Stomach smooth muscle (tissue), 2 donors: ENCODE results near the gene RSU1.

ENCODE experiments used
- H3K27ac ChIP-seq: one replicate; pipeline ENCODE4 v1.7.0; 2013; ENCODE audit warnings: mild to moderate bottlenecking, low read length, inconsistent platforms
- H3K27me3 ChIP-seq, 2 donors: one replicate each; pipeline ENCODE4 v1.7.0; 2013; ENCODE audit warnings: low read length in 2 of 2; ENCODE audit not compliant: insufficient read depth in 2 of 2, control insufficient read depth in 1 of 2
- H3K36me3 ChIP-seq, 2 donors: one replicate each; pipeline ENCODE4 v1.7.0; 2013; ENCODE audit warnings: low read length in 2 of 2; ENCODE audit not compliant: control insufficient read depth in 2 of 2, insufficient read depth in 2 of 2
- H3K4me1 ChIP-seq: one replicate; pipeline ENCODE4 v1.7.0; 2013; ENCODE audit warnings: low read length; ENCODE audit not compliant: control insufficient read depth, insufficient read depth
- H3K4me3 ChIP-seq, 2 donors: one replicate each; pipeline ENCODE4 v1.7.0; 2013; ENCODE audit warnings: low read length in 2 of 2
- H3K9ac ChIP-seq, 2 donors: one replicate each; pipeline ENCODE4 v1.7.0; 2013; ENCODE audit warnings: low read length in 2 of 2, mild to moderate bottlenecking in 1 of 2
- H3K9me3 ChIP-seq, 2 donors: one replicate each; pipeline ENCODE4 v1.7.0; 2013; ENCODE audit warnings: low read length in 2 of 2; ENCODE audit not compliant: control insufficient read depth in 2 of 2
- donor health status: healthy.
- donor health status: Pancreatic carcinoma.

The RSU1 gene

GRCh38 chr10:16679511-16679910 lies 137.7 kb downstream of the RSU1 start:
- Histone ChIP-seq H3K27ac (no peak overlapping the region), H3K27me3 (no peaks in the 10 kb centered on the region), H3K36me3 (no peaks in the 10 kb centered on the region), H3K9ac (no peak overlapping the region), H3K4me3 (no peak overlapping the region), H3K9me3 (no peaks in the 10 kb centered on the region), H3K4me1 (no peaks in the 10 kb centered on the region)

GRCh38 chr10:16675334-16675733 lies 141.9 kb downstream of the RSU1 start:
- no peaks in the 10 kb centered on the region for H3K9me3 ChIP-seq
- H3K36me3 ChIP-seq = peaks cover 0 to 2% of the 10 kb centered on the region in 2 donors
- no peaks in the 10 kb centered on the region for H3K27me3 ChIP-seq
- no peak overlapping the region for H3K27ac ChIP-seq
- no peaks in the 10 kb centered on the region for H3K4me1 ChIP-seq
- H3K9ac ChIP-seq = no peak overlapping the region
- H3K4me3 ChIP-seq = no peak overlapping the region

- H3K4me1 ChIP-seq = no peaks in the 10 kb centered on the region
- no peak overlapping the region for H3K9ac ChIP-seq
- H3K9me3 ChIP-seq = no peaks in the 10 kb centered on the region
- H3K27ac ChIP-seq = no peak overlapping the region
- no peaks in the 10 kb centered on the region for H3K27me3 ChIP-seq
- H3K4me3 ChIP-seq = no peak overlapping the region
- peaks cover 0 to 2% of the 10 kb centered on the region in 2 donors for H3K36me3 ChIP-seq
These were observed 143.0 kb downstream of the RSU1 start for GRCh38 chr10:16674147-16674703.

GRCh38 chr10:16673443-16673842 lies 143.8 kb downstream of the RSU1 start:
- peaks cover 0 to 2% of the 10 kb centered on the region in 2 donors for H3K36me3 ChIP-seq
- H3K27ac ChIP-seq = no peak overlapping the region
- H3K9me3 ChIP-seq = no peaks in the 10 kb centered on the region
- H3K4me3 ChIP-seq = no peak overlapping the region
- no peaks in the 10 kb centered on the region for H3K27me3 ChIP-seq
- H3K4me1 ChIP-seq = no peaks in the 10 kb centered on the region
- H3K9ac ChIP-seq = no peak overlapping the region

- H3K9me3 ChIP-seq = no peaks in the 10 kb centered on the region
- no peaks in the 10 kb centered on the region for H3K4me1 ChIP-seq
- no peak overlapping the region for H3K9ac ChIP-seq
- no peak overlapping the region for H3K27ac ChIP-seq
- no peak overlapping the region for H3K4me3 ChIP-seq
- H3K36me3 ChIP-seq = no peaks in the 10 kb centered on the region
- H3K27me3 ChIP-seq = no peaks in the 10 kb centered on the region
These were observed 153.8 kb downstream of the RSU1 start for GRCh38 chr10:16663444-16663843.

GRCh38 chr10:16662923-16663322 lies 154.3 kb downstream of the RSU1 start:
- Histone ChIP-seq H3K9me3 (no peaks in the 10 kb centered on the region), H3K4me3 (no peak overlapping the region), H3K4me1 (no peaks in the 10 kb centered on the region), H3K9ac (no peak overlapping the region), H3K27me3 (no peaks in the 10 kb centered on the region), H3K36me3 (no peaks in the 10 kb centered on the region), H3K27ac (no peak overlapping the region)

- Histone ChIP-seq H3K9me3 (no peaks in the 10 kb centered on the region), H3K9ac (no peak overlapping the region), H3K4me3 (no peak overlapping the region), H3K27me3 (no peaks in the 10 kb centered on the region), H3K36me3 (no peaks in the 10 kb centered on the region), H3K4me1 (no peaks in the 10 kb centered on the region), H3K27ac (no peak overlapping the region)
These were observed 160.3 kb downstream of the RSU1 start for GRCh38 chr10:16656895-16657294.

- no peaks in the 10 kb centered on the region for H3K9me3 ChIP-seq
- H3K4me1 ChIP-seq = no peaks in the 10 kb centered on the region
- H3K4me3 ChIP-seq = no peak overlapping the region
- no peak overlapping the region for H3K27ac ChIP-seq
- H3K27me3 ChIP-seq = no peaks in the 10 kb centered on the region
- H3K36me3 ChIP-seq = no peaks in the 10 kb centered on the region
- H3K9ac ChIP-seq = no peak overlapping the region
These were observed 164.0 kb downstream of the RSU1 start for GRCh38 chr10:16653224-16653623.

GRCh38 chr10:16652154-16652553 lies 165.1 kb downstream of the RSU1 start:
- H3K9me3 ChIP-seq = no peaks in the 10 kb centered on the region
- no peak overlapping the region for H3K4me3 ChIP-seq
- no peaks in the 10 kb centered on the region for H3K36me3 ChIP-seq
- H3K9ac ChIP-seq = no peak overlapping the region
- no peak overlapping the region for H3K27ac ChIP-seq
- no peaks in the 10 kb centered on the region for H3K4me1 ChIP-seq
- no peaks in the 10 kb centered on the region for H3K27me3 ChIP-seq

- H3K4me1 ChIP-seq = no peaks in the 10 kb centered on the region
- no peaks in the 10 kb centered on the region for H3K36me3 ChIP-seq
- H3K9ac ChIP-seq = no peak overlapping the region
- no peak overlapping the region for H3K27ac ChIP-seq
- H3K9me3 ChIP-seq = no peaks in the 10 kb centered on the region
- H3K4me3 ChIP-seq = no peak overlapping the region
- no peaks in the 10 kb centered on the region for H3K27me3 ChIP-seq
These were observed 167.5 kb downstream of the RSU1 start for GRCh38 chr10:16649757-16650156.

GRCh38 chr10:16648366-16648765 lies 168.9 kb downstream of the RSU1 start:
- H3K9ac ChIP-seq = no peak overlapping the region
- H3K27me3 ChIP-seq = no peaks in the 10 kb centered on the region
- H3K4me3 ChIP-seq = no peak overlapping the region
- no peaks in the 10 kb centered on the region for H3K36me3 ChIP-seq
- H3K4me1 ChIP-seq = no peaks in the 10 kb centered on the region
- H3K9me3 ChIP-seq = no peaks in the 10 kb centered on the region
- H3K27ac ChIP-seq = no peak overlapping the region
